GM12878 (cell line): Measurements from ENCODE around the gene AP1AR. TPM values are rescaled to one million over a fixed set of nuclear protein-coding genes. Genes with fewer than 3 reads are reported as not detected.

Source experiments
- ATAC-seq: fragments of 200-7000 bp; cut with Tn5 transposase; 3 replicates; pipeline ENCODE4 v1.9.1; 2020; ENCODE audit warnings: mild to moderate bottlenecking, moderate library complexity
- BruUV-seq: library from RNA; stranded (reverse); fragments of 400-500 nt; replicated peaks from 2 replicates; lab custom pipeline; 2021; lab: Mats Ljungman, UMichigan
- CTCF ChIA-PET: fragments of 300-600 bp; sonication (Branson Sonifier 250); formaldehyde crosslinking; extraction: SDS; loops from one replicate; lab custom pipeline; 2021; ENCODE audit warnings: inconsistent platforms; lab: Yijun Ruan, JAX
- POLR2A ChIA-PET: fragments of 350-600 bp; formaldehyde crosslinking; extraction: SDS; loops from one replicate; lab custom pipeline; 2021; ENCODE audit warnings: inconsistent platforms; lab: Charles Lee
- RAD21 ChIA-PET: fragments of 300-600 bp; sonication (Branson Sonifier 250); formaldehyde crosslinking; loops from one replicate; lab custom pipeline; 2023; ENCODE audit warnings: antibody characterized with exemption; ENCODE audit not compliant: unreplicated experiment; lab: Charles Lee
- SMC1A ChIA-PET: fragments of 300-600 bp; sonication (Branson Sonifier 250); formaldehyde crosslinking; loops from one replicate; lab custom pipeline; 2023; ENCODE audit not compliant: unreplicated experiment, uncharacterized antibody; lab: Charles Lee
- DNase-seq: peaks from one replicate; pipeline ENCODE4 v3.0.0-alpha.2; 2011; ENCODE audit warnings: low read depth, low spot score
- FAIRE-seq: peaks from 3 replicates; lab custom pipeline; 2011; peaks lifted over from hg19 to GRCh38; lab: Jason Lieb, UNC
- H2AFZ ChIP-seq: 2 replicates; pipeline ENCODE4 v1.6.0; 2011; ENCODE audit warnings: low read depth, low read length, control low read depth; ENCODE audit not compliant: control insufficient read depth
- H3K27ac ChIP-seq: 2 replicates; pipeline ENCODE4 v1.5.1; 2011; ENCODE audit warnings: control low read depth; ENCODE audit not compliant: control insufficient read depth, insufficient read depth
- H3K27me3 ChIP-seq, 2 experiments: replicated peaks in 1 of 2; 2 replicates each; pipeline versions ENCODE4 v1.6.0 to v1.6.1; 2011; ENCODE audit warnings: low read length in 1 of 2; ENCODE audit not compliant: control insufficient read depth in 2 of 2, insufficient read depth in 2 of 2
- H3K36me3 ChIP-seq, 2 experiments: 2 replicates each; pipeline ENCODE4 v1.5.1; 2011; ENCODE audit warnings: low read length in 1 of 2; ENCODE audit not compliant: control insufficient read depth in 2 of 2, insufficient read depth in 2 of 2
- H3K4me1 ChIP-seq: 2 replicates; pipeline ENCODE4 v1.6.1; 2011; ENCODE audit warnings: mild to moderate bottlenecking, low read length, moderate library complexity, mixed read lengths; ENCODE audit not compliant: control insufficient read depth, insufficient read depth
- H3K4me2 ChIP-seq: 2 replicates; pipeline ENCODE4 v1.6.0; 2011; ENCODE audit warnings: control low read depth; ENCODE audit not compliant: control insufficient read depth, insufficient read depth
- H3K4me3 ChIP-seq: fragments of 200-600 bp; sonication (generic); 2 replicates; pipeline ENCODE4 v1.5.1; 2016
- H3K79me2 ChIP-seq: 2 replicates; pipeline ENCODE4 v1.6.0; 2011; ENCODE audit warnings: low read length; ENCODE audit not compliant: control insufficient read depth, insufficient read depth
- H3K9ac ChIP-seq: 2 replicates; pipeline ENCODE4 v1.8.0; 2011; ENCODE audit warnings: low read length, control low read depth, mixed read lengths; ENCODE audit not compliant: control insufficient read depth, insufficient read depth
- H3K9me3 ChIP-seq: replicated peaks from 3 replicates; pipeline ENCODE4 v1.5.1; 2011; ENCODE audit warnings: mild to moderate bottlenecking, low read length; ENCODE audit not compliant: control insufficient read depth, insufficient read depth
- H4K20me1 ChIP-seq: 2 replicates; pipeline ENCODE4 v1.6.0; 2011; ENCODE audit not compliant: control insufficient read depth, insufficient read depth
- ASH2L ChIP-seq: fragments of 300-600, 200-600 bp; sonication (generic); IDR thresholded peaks from 2 replicates; pipeline ENCODE4 v1.6.1; 2017; ENCODE audit warnings: low read depth, mild to moderate bottlenecking, borderline replicate concordance
- CBFB ChIP-seq: IDR thresholded peaks from 2 replicates; pipeline ENCODE4 v1.6.1; 2016; ENCODE audit warnings: antibody characterized with exemption, low read depth
- CHD1 ChIP-seq: IDR thresholded peaks from 2 replicates; pipeline ENCODE4 v1.6.1; 2012; ENCODE audit warnings: low read depth, low read length, improper control_type of control experiment
- FOXM1 ChIP-seq: IDR thresholded peaks from 2 replicates; pipeline ENCODE4 v1.6.1; 2012; ENCODE audit warnings: low read depth, mild to moderate bottlenecking, inconsistent platforms, low read length, moderate library complexity
- HCFC1 ChIP-seq: fragments of 150-350 bp; IDR thresholded peaks from 2 replicates; pipeline ENCODE4 v1.6.1; 2014; ENCODE audit warnings: low read length
- NBN ChIP-seq: fragments of 450-650 bp; IDR thresholded peaks from 2 replicates; pipeline ENCODE4 v1.6.1; 2016
- POLR2A ChIP-seq: IDR thresholded peaks from 2 replicates; pipeline ENCODE4 v1.6.1; 2011; ENCODE audit warnings: low read depth, mild to moderate bottlenecking, low read length
- RB1 ChIP-seq: fragments of 450-650 bp; formaldehyde crosslinking; IDR thresholded peaks from 2 replicates; pipeline ENCODE4 v1.6.1; 2017; ENCODE audit warnings: mild to moderate bottlenecking, borderline replicate concordance
- SRF ChIP-seq, 2 experiments: IDR thresholded peaks; 2 replicates each; pipeline ENCODE4 v1.6.1; 2011; ENCODE audit warnings: low read depth in 2 of 2, low read length in 2 of 2, mild to moderate bottlenecking in 1 of 2, moderate library complexity in 1 of 2
- STAT1 ChIP-seq: fragments of 450-650 bp; conservative IDR thresholded peaks from 2 replicates; pipeline ENCODE4 v1.6.1; 2014; ENCODE audit warnings: antibody characterized with exemption, mild to moderate bottlenecking
- TARDBP ChIP-seq: IDR thresholded peaks from 2 replicates; pipeline ENCODE4 v1.6.1; 2016; ENCODE audit warnings: borderline replicate concordance
- TCF12 ChIP-seq: IDR thresholded peaks from 2 replicates; pipeline ENCODE4 v1.6.1; 2011; ENCODE audit warnings: low read depth, mild to moderate bottlenecking, low read length
- YBX1 ChIP-seq: fragments of 450-650 bp; IDR thresholded peaks from 2 replicates; pipeline ENCODE4 v1.6.1; 2016; ENCODE audit warnings: antibody characterized with exemption
- ZBED1 ChIP-seq: IDR thresholded peaks from 2 replicates; pipeline ENCODE4 v1.6.1; 2016; ENCODE audit warnings: borderline replicate concordance
- WGBS: methylation state at CpG from one replicate; pipeline ENCODE4 v1.1.6; 2016; ENCODE audit warnings: low lambda C conversion rate; ENCODE audit not compliant: insufficient replicate concordance, insufficient coverage; ENCODE audit errors: missing lambda C conversion rate; 5-methylcytosine and 5-hydroxymethylcytosine counted together
- in situ Hi-C: fragments of 300-500 bp; cut with MboI; formaldehyde crosslinking; loops from 9 replicates; pipeline ENCODE4 v1.14.3; 2018; ENCODE audit warnings: mixed read lengths
- intact Hi-C: fragments of 100-400 bp; cut with micrococcal nuclease; formaldehyde crosslinking; loops from one replicate; pipeline ENCODE4 v1.14.2; 2022; ENCODE audit not compliant: unreplicated experiment
- polyA plus RNA-seq, 11 experiments: library from polyadenylated mRNA; depleted of rRNA in 4 of 11; unstranded in 6 of 11; stranded (reverse) in 5 of 11; fragments of >200 nt; fragmentation: Nextera tagmentation in 4 of 11; fragmentation: Illumina TruSeq in 1 of 11; extraction: Ambion mirVana in 4 of 11; extraction: Trizol in 1 of 11; gene quantifications; 1 replicate in 1 of 11; 2 replicates in 10 of 11; pipeline versions ENCODE4 v1.2.1 to v1.2.3, GENCODE V29; 2011 to 2016; ENCODE audit warnings: inconsistent platforms in 2 of 11, missing spikeins in 2 of 11, low read depth in 1 of 11
- total RNA-seq, 4 experiments: library from RNA; depleted of rRNA in 3 of 4; stranded (reverse); fragments of >200 nt in 3 of 4; fragmentation: Illumina TruSeq in 1 of 4; extraction: Trizol in 1 of 4; gene quantifications; 2 replicates each; pipeline versions ENCODE4 v1.2.1 to v1.2.3, GENCODE V29; 2013 to 2021
- TF ChIP-seq, protein P1 (sequence below): fragments of 450-650 bp; IDR thresholded peaks from 2 replicates; pipeline ENCODE4 v1.6.1; 2017; ENCODE audit warnings: mild to moderate bottlenecking, moderate library complexity
- TF ChIP-seq, protein P2 (sequence below): fragments of 450-650 bp; IDR thresholded peaks from 2 replicates; pipeline ENCODE4 v1.6.1; 2018; ENCODE audit warnings: borderline replicate concordance, mild to moderate bottlenecking; ENCODE audit not compliant: partially characterized antibody
- TF ChIP-seq, protein P3 (sequence below): IDR thresholded peaks from 2 replicates; pipeline ENCODE4 v1.6.1; 2012; ENCODE audit warnings: low read length, inconsistent platforms

Gene AP1AR
- total and polyA plus RNA-seq, 10 of the 15 experiments (the other 5 are each of a cell fraction or from before 2014, with no cell fraction given): 5.6 to 29.1 (median 16.3) TPM

DNA sequence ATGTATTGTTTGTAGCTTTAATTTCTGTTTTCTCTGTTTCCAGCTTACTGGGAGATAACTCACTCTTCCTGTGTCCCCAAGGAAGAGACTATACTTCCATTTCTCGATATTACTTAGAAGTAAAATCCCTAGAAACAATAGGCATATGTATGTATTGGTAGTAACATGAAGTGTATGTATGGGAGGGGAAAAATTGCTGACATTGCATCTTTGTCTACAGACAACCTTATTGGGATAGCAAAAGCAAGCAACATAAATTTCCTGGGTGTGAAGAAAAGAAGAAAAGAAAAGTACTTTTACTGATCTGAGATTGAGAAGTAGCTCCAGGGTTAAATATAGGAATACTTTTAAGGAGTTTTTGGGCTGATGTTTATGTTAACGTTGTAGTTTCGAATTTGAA lies 15.4 kb downstream of the AP1AR start (continued):
- TF ChIP-seq SRF (IDR thresholded peaks at IDR 0.05; ENCODE audit: low read depth in 2 of 2, low read length in 2 of 2) (no peak), YBX1 (no peak), ZBED1 (no peak)
- TF ChIP-seq, protein P1, sequence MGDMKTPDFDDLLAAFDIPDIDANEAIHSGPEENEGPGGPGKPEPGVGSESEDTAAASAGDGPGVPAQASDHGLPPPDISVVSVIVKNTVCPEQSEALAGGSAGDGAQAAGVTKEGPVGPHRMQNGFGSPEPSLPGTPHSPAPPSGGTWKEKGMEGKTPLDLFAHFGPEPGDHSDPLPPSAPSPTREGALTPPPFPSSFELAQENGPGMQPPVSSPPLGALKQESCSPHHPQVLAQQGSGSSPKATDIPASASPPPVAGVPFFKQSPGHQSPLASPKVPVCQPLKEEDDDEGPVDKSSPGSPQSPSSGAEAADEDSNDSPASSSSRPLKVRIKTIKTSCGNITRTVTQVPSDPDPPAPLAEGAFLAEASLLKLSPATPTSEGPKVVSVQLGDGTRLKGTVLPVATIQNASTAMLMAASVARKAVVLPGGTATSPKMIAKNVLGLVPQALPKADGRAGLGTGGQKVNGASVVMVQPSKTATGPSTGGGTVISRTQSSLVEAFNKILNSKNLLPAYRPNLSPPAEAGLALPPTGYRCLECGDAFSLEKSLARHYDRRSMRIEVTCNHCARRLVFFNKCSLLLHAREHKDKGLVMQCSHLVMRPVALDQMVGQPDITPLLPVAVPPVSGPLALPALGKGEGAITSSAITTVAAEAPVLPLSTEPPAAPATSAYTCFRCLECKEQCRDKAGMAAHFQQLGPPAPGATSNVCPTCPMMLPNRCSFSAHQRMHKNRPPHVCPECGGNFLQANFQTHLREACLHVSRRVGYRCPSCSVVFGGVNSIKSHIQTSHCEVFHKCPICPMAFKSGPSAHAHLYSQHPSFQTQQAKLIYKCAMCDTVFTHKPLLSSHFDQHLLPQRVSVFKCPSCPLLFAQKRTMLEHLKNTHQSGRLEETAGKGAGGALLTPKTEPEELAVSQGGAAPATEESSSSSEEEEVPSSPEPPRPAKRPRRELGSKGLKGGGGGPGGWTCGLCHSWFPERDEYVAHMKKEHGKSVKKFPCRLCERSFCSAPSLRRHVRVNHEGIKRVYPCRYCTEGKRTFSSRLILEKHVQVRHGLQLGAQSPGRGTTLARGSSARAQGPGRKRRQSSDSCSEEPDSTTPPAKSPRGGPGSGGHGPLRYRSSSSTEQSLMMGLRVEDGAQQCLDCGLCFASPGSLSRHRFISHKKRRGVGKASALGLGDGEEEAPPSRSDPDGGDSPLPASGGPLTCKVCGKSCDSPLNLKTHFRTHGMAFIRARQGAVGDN: no peak

DNA sequence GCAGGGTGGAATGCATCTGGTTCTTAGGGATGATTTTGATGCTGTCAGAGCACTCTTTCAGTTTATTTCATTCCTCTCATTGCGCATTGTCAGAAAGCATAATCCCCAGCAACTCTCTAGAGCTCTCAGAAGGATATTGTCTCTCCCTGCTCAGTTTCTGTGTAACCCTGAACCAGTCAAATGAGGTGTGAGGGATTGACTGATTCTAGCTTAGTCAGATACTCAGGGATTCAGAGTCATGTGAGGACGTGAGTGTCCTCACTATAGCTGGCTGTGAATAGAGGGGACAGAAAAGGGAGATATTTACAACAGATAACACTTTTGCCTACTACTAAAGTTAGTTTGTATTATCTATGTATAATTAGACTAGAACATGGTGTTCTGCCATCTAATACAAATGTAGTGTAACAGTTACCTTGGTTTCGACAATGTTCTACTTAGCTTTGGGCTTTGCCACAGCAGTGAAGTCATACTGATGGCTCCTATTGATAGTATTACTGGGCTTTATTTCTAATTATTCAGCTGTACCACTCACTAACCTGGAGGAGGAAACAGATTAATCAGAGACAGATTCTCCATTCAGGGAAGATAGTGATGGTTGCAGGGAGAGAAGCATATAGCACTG lies 19.5 kb downstream of the AP1AR start:
- peak; percentile 45; the same call in 2 of the 3 replicates for ATAC-seq
- no peaks in the 10 kb centered on the region for H3K79me2 ChIP-seq
- H3K36me3 ChIP-seq: no peaks in the 10 kb centered on the region; a peak in 1 of 4 replicates
- H3K27ac ChIP-seq: no peak overlapping the region
- in situ Hi-C loops (no loop called here), intact Hi-C loops (no loop called here)
- WGBS: 96% methylated on average over 3 of the region's 3 CpGs
- ChIA-PET RAD21 (interaction anchor here (0.9 to 1.2 kb wide), 3 partner anchors 10 to 23 kb away, joined by 3 to 5 read pairs (median 3); no protein-coding TSS in a partner anchor), POLR2A (interaction anchor here (1.4 to 1.8 kb wide), 2 partner anchors 19 to 28 kb away, joined by 4 read pairs; no protein-coding TSS in a partner anchor), SMC1A (interaction anchor here (0.6 to 2.2 kb wide), 10 partner anchors 8 to 627 kb away, joined by 3 to 7 read pairs (median 5); no protein-coding TSS in a partner anchor), CTCF (interaction anchor here (0.6 to 2.1 kb wide), 8 partner anchors 12 to 273 kb away, joined by 3 to 7 read pairs (median 4); partner anchors contain the start of gene ALPK1)
- FAIRE-seq: no peak
- H3K9ac ChIP-seq: no peak overlapping the region
- H3K4me3 ChIP-seq: no peak overlapping the region
- H3K4me2 ChIP-seq: no peak overlapping the region
- H3K9me3 ChIP-seq: no peaks in the 10 kb centered on the region
- no peak for DNase-seq
- no peak overlapping the region for H2AFZ ChIP-seq
- H3K27me3 ChIP-seq: no peaks in the 10 kb centered on the region
- H4K20me1 ChIP-seq: no peaks in the 10 kb centered on the region
- no peaks in the 10 kb centered on the region for H3K4me1 ChIP-seq
- BruUV-seq: no TSS peak
- no peak for TF ChIP-seq RB1
- TF ChIP-seq, protein P2, sequence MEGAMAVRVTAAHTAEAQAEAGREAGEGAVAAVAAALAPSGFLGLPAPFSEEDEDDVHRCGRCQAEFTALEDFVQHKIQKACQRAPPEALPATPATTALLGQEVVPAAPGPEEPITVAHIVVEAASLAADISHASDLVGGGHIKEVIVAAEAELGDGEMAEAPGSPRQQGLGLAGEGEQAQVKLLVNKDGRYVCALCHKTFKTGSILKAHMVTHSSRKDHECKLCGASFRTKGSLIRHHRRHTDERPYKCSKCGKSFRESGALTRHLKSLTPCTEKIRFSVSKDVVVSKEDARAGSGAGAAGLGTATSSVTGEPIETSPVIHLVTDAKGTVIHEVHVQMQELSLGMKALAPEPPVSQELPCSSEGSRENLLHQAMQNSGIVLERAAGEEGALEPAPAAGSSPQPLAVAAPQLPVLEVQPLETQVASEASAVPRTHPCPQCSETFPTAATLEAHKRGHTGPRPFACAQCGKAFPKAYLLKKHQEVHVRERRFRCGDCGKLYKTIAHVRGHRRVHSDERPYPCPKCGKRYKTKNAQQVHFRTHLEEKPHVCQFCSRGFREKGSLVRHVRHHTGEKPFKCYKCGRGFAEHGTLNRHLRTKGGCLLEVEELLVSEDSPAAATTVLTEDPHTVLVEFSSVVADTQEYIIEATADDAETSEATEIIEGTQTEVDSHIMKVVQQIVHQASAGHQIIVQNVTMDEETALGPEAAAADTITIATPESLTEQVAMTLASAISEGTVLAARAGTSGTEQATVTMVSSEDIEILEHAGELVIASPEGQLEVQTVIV: no peak
- TF ChIP-seq, protein P3, sequence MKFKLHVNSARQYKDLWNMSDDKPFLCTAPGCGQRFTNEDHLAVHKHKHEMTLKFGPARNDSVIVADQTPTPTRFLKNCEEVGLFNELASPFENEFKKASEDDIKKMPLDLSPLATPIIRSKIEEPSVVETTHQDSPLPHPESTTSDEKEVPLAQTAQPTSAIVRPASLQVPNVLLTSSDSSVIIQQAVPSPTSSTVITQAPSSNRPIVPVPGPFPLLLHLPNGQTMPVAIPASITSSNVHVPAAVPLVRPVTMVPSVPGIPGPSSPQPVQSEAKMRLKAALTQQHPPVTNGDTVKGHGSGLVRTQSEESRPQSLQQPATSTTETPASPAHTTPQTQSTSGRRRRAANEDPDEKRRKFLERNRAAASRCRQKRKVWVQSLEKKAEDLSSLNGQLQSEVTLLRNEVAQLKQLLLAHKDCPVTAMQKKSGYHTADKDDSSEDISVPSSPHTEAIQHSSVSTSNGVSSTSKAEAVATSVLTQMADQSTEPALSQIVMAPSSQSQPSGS: no peak
- TF ChIP-seq TCF12: no peak
- TF ChIP-seq CBFB: no peak
- TF ChIP-seq CHD1: no peak
- TF ChIP-seq ASH2L: no peak
- TF ChIP-seq NBN: no peak
- no peak for TF ChIP-seq FOXM1
- TF ChIP-seq TARDBP: no peak
- TF ChIP-seq STAT1: no peak
- TF ChIP-seq POLR2A: no peak
- TF ChIP-seq HCFC1: no peak
